Peyer's patch (tissue), 4 donors: ENCODE data around the gene RAC3. TPM values are rescaled to one million over a fixed set of nuclear protein-coding genes. Genes with fewer than 3 reads are reported as not detected.

Experiments
- DNase-seq, 3 donors: peaks; one replicate each; pipeline ENCODE4 v3.0.0-alpha.2; 2017 to 2019
- H3K27ac ChIP-seq, 4 donors: fragments of 200-600 bp; sonication (generic); one replicate each; pipeline ENCODE4 v1.5.1; 2016 to 2019
- H3K27me3 ChIP-seq, 2 donors: fragments of 200-600 bp; sonication (generic); one replicate each; pipeline ENCODE4 v1.5.1; 2019
- H3K36me3 ChIP-seq, 3 donors: fragments of 200-600 bp; sonication (generic); one replicate each; pipeline ENCODE4 v1.5.1; 2016 to 2019
- H3K4me1 ChIP-seq, 4 donors: fragments of 200-600 bp; sonication (generic); one replicate each; pipeline ENCODE4 v1.5.1; 2016 to 2019
- H3K4me3 ChIP-seq, 4 donors: fragments of 200-600 bp; sonication (generic); 1 replicate in 3 of 4; 2 replicates in 1 of 4; pipeline ENCODE4 v1.5.1; 2016 to 2019; ENCODE audit warnings: mild to moderate bottlenecking in 1 of 4
- H3K9me3 ChIP-seq, 4 donors: fragments of 200-600 bp; sonication (generic); one replicate each; pipeline ENCODE4 v1.5.1; 2016 to 2019; ENCODE audit warnings: mild to moderate bottlenecking in 1 of 4
- POLR2A ChIP-seq, 2 donors: fragments of 450-650 bp; IDR thresholded peaks; one replicate each; pipeline ENCODE4 v1.5.1; 2017; ENCODE audit warnings: antibody characterized with exemption in 2 of 2, mild to moderate bottlenecking in 2 of 2, moderate library complexity in 2 of 2
- total RNA-seq, 4 donors: library from RNA; depleted of rRNA; stranded (reverse); fragments of >200 nt; gene quantifications; one replicate each; pipeline ENCODE4 v1.1.0, GENCODE V29; 2016
- TF ChIP-seq, protein P1 (sequence below), 6 experiments: fragments of 450-650 bp in 4 of 6; fragments of 200-600 bp in 2 of 6; sonication (generic) in 1 of 6; IDR thresholded peaks; one replicate each; pipeline ENCODE4 v1.5.1; 2017 to 2019; ENCODE audit warnings: antibody characterized with exemption in 6 of 6, mild to moderate bottlenecking in 3 of 6, moderate library complexity in 1 of 6

RAC3 gene
- total RNA-seq, 4 donors from 2014 or later, result 4.6 to 20.6 (median 9.8) TPM

DNA sequence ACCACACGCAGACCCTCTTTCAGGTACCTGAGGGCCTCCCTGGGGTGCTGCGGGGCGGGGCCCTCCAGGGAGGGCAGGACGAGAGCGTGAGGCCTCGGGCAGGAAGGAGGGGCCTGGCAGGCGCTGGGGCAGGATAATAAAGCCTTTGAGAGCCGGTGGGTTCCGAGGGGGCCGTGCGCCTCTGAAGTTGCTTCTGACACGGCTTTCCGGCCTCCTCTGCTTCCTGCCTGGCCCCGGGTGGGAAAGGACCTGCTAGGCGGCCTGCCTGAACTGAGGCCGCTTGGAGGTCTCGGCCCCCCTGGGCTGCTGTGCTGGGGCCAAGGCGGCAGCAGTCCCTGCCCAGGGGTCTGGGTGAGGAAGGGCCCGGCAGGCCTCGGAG is 19.2 kb upstream of the RAC3 start:
- Histone ChIP-seq H3K27me3 (no peaks in the 10 kb centered on the region), H3K27ac (peak overlapping the region in 1 of 4 donors; percentile 54)
- no peak for DNase-seq

DNA sequence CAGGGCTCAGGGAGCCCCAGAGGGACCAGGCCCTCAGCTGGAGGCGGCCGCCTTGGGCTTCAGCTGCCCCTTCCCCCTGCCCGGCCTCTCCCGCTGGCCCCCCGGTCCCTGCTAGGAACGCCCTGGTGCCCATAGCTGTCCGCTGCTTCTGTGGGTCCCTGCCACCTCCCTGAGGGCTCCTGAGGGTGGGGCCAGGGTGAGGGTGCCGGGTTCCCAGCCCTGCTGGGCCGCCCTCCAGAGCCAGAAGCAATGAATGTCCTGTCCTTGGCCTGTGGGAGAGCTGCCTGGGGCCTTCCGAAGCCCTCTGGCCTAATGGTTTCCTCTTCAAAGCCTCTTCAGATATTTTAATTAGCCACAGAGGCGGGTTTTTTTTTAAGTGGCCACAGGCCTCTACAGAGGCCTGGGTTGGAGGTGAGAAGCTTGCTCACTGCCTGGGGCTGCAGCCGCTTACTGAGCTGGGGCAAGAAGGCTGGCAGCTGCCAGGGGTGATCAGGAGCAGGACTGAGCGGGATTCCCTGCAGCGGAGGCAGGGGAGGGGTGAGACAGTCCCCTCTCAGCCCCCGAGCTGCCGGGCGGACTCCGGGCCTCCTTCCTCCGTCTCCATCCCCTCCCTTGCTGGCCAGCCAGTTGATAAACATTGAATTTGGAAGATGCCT is 18.7 kb upstream of the RAC3 start:
- Histone ChIP-seq H3K36me3 (peaks cover 0 to 3% (median 0%) of the 10 kb centered on the region in 3 donors), H3K4me3 (no peak overlapping the region), H3K9me3 (no peaks in the 10 kb centered on the region), H3K27me3 (no peaks in the 10 kb centered on the region), H3K27ac (peak overlapping the region in 2 of 4 donors; percentile 43 to 54), H3K4me1 (no peaks in the 10 kb centered on the region)
- DNase-seq, result no peak
- TF ChIP-seq POLR2A (IDR thresholded peaks at IDR 0.05), result no peak
- TF ChIP-seq, protein P1, sequence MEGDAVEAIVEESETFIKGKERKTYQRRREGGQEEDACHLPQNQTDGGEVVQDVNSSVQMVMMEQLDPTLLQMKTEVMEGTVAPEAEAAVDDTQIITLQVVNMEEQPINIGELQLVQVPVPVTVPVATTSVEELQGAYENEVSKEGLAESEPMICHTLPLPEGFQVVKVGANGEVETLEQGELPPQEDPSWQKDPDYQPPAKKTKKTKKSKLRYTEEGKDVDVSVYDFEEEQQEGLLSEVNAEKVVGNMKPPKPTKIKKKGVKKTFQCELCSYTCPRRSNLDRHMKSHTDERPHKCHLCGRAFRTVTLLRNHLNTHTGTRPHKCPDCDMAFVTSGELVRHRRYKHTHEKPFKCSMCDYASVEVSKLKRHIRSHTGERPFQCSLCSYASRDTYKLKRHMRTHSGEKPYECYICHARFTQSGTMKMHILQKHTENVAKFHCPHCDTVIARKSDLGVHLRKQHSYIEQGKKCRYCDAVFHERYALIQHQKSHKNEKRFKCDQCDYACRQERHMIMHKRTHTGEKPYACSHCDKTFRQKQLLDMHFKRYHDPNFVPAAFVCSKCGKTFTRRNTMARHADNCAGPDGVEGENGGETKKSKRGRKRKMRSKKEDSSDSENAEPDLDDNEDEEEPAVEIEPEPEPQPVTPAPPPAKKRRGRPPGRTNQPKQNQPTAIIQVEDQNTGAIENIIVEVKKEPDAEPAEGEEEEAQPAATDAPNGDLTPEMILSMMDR (IDR thresholded peaks at IDR 0.05), result no peak

More for the DNA sequence above, 19.2 kb upstream of the RAC3 start:
- H3K9me3 ChIP-seq, result no peaks in the 10 kb centered on the region
- H3K4me3 ChIP-seq, result no peak overlapping the region
- H3K36me3 ChIP-seq, result no peaks in the 10 kb centered on the region
- H3K4me1 ChIP-seq, result no peaks in the 10 kb centered on the region
- TF ChIP-seq POLR2A (IDR thresholded peaks at IDR 0.05), result no peak
- TF ChIP-seq, protein P1 (IDR thresholded peaks at IDR 0.05), result no peak

DNA sequence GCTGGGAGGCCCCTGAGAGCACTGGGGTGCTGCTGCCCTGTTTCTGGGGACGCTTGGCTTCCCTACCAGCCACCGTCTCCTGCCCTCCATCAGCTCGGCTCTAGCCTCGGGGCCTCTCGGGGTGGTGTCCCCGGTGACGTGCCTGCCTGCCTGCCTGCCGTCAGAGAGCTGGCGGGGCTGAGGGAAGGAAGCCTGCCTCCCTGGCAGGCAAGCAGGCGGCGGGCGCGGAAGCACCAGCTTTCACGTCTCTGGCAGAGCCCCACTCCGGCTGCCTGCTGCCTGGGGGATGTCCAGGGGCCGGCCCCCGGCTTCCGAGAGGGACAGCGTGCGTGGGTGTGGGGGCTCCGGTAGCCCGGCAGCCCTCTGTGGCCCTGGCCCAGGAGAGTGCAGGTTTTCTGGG is 18.1 kb upstream of the RAC3 start:
- H3K36me3 ChIP-seq, result peaks cover 0 to 5% (median 0%) of the 10 kb centered on the region in 3 donors
- H3K4me1 ChIP-seq, result no peaks in the 10 kb centered on the region
- no peaks in the 10 kb centered on the region for H3K9me3 ChIP-seq
- no peak overlapping the region for H3K4me3 ChIP-seq
- H3K27ac ChIP-seq, result peak overlapping the region in 2 of 4 donors; percentile 43 to 54
- DNase-seq, result no peak
- no peak for TF ChIP-seq POLR2A (IDR thresholded peaks at IDR 0.05)
- TF ChIP-seq, protein P1 (IDR thresholded peaks at IDR 0.05), result no peak
- no peaks in the 10 kb centered on the region for H3K27me3 ChIP-seq

DNA sequence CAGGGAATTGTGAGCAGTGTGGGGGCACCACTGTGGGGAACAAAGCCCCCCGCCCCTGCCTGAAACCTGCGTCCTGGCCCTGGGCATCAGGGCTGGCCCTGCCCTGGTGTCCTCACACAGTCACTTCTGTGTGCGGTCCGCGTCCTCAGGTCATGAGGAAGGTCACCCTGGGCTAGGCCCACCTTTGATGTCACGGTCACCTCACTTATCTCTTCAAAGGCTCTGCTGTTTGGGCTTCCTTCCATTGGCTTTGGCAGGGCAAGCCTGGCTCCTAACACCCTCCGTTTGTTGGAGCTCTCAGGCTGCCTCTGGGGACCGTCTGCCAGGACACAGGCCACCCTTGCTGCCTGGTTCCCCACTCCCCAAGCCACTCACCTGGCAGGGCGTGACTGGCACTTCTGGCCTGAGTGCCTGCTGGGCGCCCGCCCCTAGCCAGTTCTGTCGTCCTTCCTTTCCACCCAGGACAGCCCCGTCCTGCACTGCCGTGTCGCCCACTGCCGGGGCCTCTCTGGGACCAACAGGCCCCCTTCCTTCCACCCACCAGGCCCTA is 17.6 kb upstream of the RAC3 start:
- Histone ChIP-seq H3K36me3 (peaks cover 0 to 10% (median 0%) of the 10 kb centered on the region in 3 donors), H3K4me1 (no peaks in the 10 kb centered on the region), H3K9me3 (no peaks in the 10 kb centered on the region), H3K27ac (peak overlapping the region in 1 of 4 donors; percentile 54), H3K27me3 (no peaks in the 10 kb centered on the region), H3K4me3 (no peak overlapping the region)
- no peak for DNase-seq
- TF ChIP-seq, protein P1 (IDR thresholded peaks at IDR 0.05), result no peak
- TF ChIP-seq POLR2A (IDR thresholded peaks at IDR 0.05), result no peak

DNA sequence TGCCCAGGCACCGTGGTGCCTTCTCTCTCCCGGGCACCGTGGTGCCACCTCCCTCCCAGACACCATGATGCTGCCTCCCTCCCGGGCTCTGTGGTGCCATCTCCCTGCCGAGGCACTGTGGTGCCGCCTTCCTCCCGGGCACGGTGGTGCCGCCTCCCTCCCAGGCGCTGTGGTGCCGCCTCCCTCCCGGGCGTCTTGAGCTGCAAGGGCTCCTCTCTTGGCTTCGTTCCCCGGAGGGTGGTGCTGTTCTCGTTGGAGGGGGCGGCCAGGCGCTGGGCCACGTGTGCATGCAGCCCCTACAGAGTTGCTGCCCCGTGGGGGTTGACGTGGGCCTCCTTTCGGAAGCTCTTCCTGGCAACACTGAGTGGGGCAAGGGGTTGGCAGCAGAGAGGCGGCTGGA is 17.0 kb upstream of the RAC3 start:
- H3K9me3 ChIP-seq, result no peaks in the 10 kb centered on the region
- no peaks in the 10 kb centered on the region for H3K27me3 ChIP-seq
- no peak for DNase-seq
- peaks cover 0 to under 1% (median 0%) of the 10 kb centered on the region in 4 donors for H3K4me1 ChIP-seq
- H3K4me3 ChIP-seq, result no peak overlapping the region
- TF ChIP-seq POLR2A (IDR thresholded peaks at IDR 0.05), result no peak
- TF ChIP-seq, protein P1 (IDR thresholded peaks at IDR 0.05), result peak in 2 of 6 experiments; percentile 22 to 31
- H3K27ac ChIP-seq, result no peak overlapping the region
- H3K36me3 ChIP-seq, result peaks cover 0 to 14% (median 0%) of the 10 kb centered on the region in 3 donors
